Endothelial cell of umbilical vein (primary cell): ENCODE measurements around the gene EPHB6.

Experiments
- EZH2 ChIP-seq: IDR thresholded peaks from 2 replicates; pipeline ENCODE4 v1.6.1; 2012; ENCODE audit warnings: borderline replicate concordance, low read depth, mild to moderate bottlenecking, moderate library complexity, low read length, inconsistent platforms; ENCODE audit not compliant: severe bottlenecking
- JUN ChIP-seq: IDR thresholded peaks from 2 replicates; pipeline ENCODE4 v1.6.1; 2011; ENCODE audit warnings: borderline replicate concordance, low read depth; ENCODE audit not compliant: insufficient read length, insufficient read depth
- POLR2A ChIP-seq: IDR thresholded peaks from 2 replicates; pipeline ENCODE4 v1.6.1; 2012; ENCODE audit warnings: low read depth, mild to moderate bottlenecking, control low read depth, low read length
- POLR2AphosphoS5 ChIP-seq: IDR thresholded peaks from 2 replicates; pipeline ENCODE4 v1.6.1; 2012; ENCODE audit warnings: low read depth, mild to moderate bottlenecking, control low read depth, low read length, moderate library complexity; ENCODE audit not compliant: insufficient read depth
- TF ChIP-seq, protein P1 (sequence below), 2 donors: IDR thresholded peaks; 1 replicate in 1 of 2; 2 replicates in 1 of 2; pipeline ENCODE4 v1.5.1; 2011; ENCODE audit warnings: low read length in 2 of 2, mild to moderate bottlenecking in 2 of 2, moderate library complexity in 2 of 2, control low read depth in 1 of 2, inconsistent platforms in 1 of 2, low read depth in 1 of 2; ENCODE audit not compliant: insufficient read depth in 1 of 2; ENCODE audit errors: extremely low read depth in 1 of 2
- TF ChIP-seq, protein P2 (sequence below): IDR thresholded peaks from 2 replicates; pipeline ENCODE4 v1.6.1; 2011; ENCODE audit not compliant: insufficient read depth, insufficient read length

DNA sequence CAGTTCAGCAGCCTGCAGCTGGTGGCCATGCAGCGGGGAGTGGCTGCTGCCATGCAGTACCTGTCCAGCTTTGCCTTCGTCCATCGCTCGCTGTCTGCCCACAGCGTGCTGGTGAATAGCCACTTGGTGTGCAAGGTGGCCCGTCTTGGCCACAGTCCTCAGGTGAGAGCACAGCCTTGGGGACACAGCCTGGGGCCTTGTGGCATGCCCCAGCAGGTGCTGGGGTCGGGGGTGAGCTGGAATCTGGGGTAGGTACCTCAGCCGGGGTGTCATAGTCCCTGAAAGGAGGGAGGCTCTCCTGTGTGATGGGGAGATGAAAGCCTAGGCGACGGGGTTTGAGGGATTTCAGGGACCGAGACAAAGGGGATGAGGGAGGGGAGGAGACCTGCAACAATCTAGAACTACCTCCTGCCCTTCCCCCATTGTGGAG lies 14.1 kb downstream of the EPHB6 start:
- TF ChIP-seq EZH2 (no peak), POLR2AphosphoS5 (no peak), POLR2A (no peak), JUN (no peak)
- TF ChIP-seq, protein P1, sequence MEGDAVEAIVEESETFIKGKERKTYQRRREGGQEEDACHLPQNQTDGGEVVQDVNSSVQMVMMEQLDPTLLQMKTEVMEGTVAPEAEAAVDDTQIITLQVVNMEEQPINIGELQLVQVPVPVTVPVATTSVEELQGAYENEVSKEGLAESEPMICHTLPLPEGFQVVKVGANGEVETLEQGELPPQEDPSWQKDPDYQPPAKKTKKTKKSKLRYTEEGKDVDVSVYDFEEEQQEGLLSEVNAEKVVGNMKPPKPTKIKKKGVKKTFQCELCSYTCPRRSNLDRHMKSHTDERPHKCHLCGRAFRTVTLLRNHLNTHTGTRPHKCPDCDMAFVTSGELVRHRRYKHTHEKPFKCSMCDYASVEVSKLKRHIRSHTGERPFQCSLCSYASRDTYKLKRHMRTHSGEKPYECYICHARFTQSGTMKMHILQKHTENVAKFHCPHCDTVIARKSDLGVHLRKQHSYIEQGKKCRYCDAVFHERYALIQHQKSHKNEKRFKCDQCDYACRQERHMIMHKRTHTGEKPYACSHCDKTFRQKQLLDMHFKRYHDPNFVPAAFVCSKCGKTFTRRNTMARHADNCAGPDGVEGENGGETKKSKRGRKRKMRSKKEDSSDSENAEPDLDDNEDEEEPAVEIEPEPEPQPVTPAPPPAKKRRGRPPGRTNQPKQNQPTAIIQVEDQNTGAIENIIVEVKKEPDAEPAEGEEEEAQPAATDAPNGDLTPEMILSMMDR (IDR thresholded peaks at IDR 0.05; ENCODE audit: extremely low read depth in 1 of 2, insufficient read depth in 1 of 2, low read depth in 1 of 2, low read length in 2 of 2): no peak
- TF ChIP-seq, protein P2, sequence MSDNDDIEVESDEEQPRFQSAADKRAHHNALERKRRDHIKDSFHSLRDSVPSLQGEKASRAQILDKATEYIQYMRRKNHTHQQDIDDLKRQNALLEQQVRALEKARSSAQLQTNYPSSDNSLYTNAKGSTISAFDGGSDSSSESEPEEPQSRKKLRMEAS: no peak
